Hematopoietic multipotent progenitor cell treated with erythropoietin and hydrocortisone succinate and interleukin-3 and kit ligand, for 8 days (in vitro differentiated cells): ENCODE results near the gene CD37.
"Not testable (repeated sequence)": the region's sequence is repeated elsewhere in the genome, so short reads cannot be mapped to it uniquely, and the experiment has no call there.

ENCODE experiments used
- DNase-seq: peaks from one replicate; pipeline ENCODE4 v3.0.0-alpha.2; 2015

The CD37 gene

GRCh38 chr19:49331616-49332055, 3.6 kb upstream of the CD37 start:
- peak; percentile 79 for DNase-seq

DNA sequence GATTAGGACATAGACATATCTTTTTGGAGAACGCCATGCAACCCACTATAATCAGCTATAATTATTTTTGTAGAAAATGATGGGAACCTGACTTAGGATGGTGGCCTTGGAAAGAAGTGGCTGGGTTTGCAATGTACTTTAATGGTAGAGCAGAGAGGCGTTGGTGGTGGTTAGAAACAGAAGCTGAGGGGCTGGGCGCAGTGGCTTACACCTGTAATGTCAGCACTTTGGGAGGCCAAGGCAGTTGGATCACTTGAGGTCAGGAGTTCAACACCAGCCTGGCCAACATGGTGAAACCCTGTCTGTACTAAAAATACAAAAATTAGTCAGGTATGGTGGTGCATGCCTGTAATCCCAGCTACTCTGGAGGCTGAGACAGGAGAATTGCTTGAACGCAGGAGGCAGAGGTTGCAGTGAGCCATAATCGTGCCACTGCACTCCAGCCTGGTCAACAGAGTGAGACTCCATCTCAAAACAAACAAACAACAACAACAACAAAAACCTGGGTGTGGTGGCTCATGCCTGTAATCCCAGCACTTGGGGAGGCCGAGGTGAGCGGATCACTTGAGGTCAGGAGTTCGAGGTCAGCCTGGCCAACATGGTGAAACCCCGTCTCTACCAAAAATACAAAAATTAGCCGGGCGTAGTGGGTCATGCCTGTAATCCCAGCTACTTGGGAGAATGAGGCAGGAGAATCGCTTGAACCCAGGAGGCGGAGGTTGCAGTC, 2.4 kb upstream of the CD37 start:
- not testable (repeated sequence) for DNase-seq

DNA sequence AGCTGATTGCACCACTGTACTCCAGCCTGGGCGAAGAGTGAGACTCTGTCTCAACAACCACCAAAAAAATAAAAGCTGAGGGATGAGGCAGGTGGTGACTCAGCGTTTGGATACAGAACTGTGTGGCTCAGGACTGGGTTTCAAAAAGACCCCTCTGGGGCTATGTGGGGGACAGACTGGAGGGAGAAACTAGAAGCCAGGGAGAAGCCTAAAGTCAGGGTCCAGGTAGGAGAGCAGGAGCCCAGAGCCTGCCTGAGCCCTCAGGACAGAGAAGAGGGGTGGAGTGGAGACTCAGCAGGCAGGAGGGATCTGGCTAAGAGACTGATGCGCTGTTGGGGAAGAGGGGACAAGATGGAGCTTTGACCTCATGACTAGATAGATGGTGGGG, 1.8 kb upstream of the CD37 start:
- no peak for DNase-seq

DNA sequence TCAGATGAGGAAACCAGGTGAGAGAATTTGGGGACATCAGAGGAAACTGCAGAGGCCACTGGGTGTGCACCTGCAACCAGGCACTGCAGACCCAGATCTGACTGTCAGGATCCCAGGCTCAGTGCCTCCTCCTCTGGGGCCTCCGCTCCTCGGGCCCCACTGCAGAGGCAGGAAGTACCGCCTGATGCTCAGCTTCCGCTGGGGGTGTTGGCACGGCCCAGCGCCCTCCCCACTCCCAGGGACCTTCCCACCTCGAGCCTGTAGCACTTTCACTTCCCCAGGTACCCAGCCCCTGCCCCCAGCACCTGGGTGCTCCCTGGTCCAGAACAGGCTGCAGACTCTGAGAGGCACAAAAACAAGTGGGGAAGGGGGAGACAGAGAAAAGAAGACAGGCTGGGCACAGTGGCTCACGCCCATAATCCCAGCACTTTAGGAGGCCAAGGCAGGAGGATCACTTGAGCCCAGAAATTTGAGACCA, 1.4 kb upstream of the CD37 start:
- DNase-seq: no peak

DNA sequence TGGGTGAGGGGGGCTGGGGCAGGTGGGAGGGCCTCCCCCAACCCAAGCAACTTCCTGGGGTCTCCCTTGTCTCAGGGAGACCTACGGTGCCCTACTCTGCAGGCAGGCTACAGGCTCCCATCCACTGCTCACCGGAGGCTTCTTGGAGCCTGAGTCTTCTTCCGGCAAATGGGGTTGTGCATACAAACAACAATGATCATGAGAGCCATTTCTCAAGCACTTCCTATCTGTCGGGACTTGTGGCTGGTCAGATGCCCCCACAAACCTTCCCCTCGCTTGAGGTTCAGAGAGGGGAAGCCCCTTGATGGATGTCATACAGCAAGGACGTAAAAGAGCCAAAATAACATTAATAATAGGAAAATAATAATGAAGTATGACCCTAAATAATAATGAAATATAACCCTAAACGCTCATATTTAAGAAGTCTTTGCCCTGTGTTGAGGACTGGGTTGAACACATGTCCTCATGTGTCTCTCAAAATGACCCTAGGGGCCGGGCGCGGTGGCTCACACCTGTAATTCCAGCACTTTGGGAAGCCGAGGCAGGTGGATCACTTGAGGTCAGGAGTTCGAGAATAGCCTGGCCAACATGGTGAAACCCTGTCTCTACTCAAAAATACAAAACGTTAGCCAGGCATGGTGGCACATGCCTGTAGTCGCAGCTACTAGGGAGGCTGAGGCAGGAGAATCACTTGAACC, 727 bp downstream of the CD37 start:
- DNase-seq: peak; percentile 41

DNA sequence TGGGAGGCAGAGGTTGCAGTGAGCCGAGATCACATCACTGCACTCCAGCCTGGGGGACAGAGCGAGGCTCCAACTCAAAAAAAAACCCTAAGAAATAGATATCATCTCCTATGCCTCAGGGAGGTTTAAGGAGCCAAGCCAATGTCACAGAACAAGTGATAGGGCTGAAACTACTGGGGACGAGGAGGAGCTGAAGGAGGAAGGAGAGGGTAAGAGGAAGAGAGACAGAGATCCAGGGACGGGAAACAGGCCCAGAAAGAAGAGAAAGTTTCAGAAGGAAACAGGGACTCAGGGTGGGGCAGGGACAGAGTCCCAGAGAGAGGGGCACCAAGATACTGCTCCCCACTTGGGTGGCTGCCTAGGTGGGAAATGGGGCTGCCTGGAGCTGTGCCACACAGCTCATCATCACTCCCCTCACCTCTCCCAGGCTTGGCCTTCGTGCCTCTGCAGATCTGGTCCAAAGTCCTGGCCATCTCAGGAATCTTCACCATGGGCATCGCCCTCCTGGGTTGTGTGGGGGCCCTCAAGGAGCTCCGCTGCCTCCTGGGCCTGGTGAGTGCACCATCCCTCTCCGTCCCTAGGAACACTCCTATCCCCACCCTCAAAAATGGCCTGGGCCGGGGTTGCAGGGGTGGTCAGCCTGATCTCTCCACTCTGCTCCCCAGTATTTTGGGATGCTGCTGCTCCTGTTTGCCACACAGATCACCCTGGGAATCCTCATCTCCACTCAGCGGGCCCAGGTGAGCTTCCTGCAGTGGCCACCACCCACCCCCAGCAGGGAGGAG, 1.5 kb downstream of the CD37 start:
- peak; percentile 16 for DNase-seq

GRCh38 chr19:49337267-49338022, 2.2 kb downstream of the CD37 start:
- no peak for DNase-seq

- DNase-seq: no peak
These were observed 2.9 kb downstream of the CD37 start for GRCh38 chr19:49338023-49338677.

DNA sequence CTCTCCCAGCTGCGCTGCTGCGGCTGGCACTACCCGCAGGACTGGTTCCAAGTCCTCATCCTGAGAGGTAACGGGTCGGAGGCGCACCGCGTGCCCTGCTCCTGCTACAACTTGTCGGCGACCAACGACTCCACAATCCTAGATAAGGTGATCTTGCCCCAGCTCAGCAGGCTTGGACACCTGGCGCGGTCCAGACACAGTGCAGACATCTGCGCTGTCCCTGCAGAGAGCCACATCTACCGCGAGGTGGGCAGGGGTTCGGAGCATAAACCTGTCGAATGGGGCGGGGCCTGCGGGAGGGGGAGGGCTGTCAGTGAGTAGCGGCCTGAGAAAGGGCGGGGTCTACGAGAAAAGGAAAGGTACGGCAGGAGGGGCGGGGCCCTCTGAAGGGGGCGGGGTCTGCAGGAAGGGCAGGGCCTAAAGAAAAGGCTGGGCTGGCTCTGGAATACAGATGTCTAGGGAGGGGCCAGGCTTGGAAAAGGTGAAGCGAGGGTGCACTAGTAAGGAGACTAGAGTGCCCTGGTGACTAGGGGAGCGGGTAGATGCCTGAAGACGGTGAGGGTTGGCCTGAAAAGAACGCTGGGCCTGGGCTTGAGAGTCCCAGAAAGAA, 3.6 kb downstream of the CD37 start:
- no peak for DNase-seq

GRCh38 chr19:49339301-49340068, 4.3 kb downstream of the CD37 start:
- DNase-seq: no peak

DNA sequence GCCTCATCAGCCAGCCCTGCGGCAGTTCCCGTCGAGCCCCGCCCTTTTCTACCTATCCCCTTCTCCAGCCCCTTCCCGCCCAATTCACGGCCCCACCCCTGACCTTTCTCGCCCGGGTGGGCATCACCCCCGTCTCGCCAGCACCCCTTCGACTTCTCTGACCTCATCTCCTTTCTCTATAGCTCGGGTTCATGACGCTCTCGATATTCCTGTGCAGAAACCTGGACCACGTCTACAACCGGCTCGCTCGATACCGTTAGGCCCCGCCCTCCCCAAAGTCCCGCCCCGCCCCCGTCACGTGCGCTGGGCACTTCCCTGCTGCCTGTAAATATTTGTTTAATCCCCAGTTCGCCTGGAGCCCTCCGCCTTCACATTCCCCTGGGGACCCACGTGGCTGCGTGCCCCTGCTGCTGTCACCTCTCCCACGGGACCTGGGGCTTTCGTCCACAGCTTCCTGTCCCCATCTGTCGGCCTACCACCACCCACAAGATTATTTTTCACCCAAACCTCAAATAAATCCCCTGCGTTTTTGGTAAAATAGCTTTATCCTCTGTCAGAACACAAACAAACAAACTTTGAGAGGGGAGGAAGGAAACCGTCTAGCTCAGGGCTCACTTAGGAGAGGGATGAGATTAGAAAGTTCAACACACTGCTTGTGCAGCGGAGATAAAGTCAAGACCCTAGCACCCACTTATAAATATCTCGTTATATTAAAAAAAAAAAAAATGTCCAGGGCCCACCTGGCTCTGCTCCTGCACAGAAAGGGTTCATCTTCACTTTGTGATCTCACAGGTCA, 5.1 kb downstream of the CD37 start:
- DNase-seq: no peak

DNA sequence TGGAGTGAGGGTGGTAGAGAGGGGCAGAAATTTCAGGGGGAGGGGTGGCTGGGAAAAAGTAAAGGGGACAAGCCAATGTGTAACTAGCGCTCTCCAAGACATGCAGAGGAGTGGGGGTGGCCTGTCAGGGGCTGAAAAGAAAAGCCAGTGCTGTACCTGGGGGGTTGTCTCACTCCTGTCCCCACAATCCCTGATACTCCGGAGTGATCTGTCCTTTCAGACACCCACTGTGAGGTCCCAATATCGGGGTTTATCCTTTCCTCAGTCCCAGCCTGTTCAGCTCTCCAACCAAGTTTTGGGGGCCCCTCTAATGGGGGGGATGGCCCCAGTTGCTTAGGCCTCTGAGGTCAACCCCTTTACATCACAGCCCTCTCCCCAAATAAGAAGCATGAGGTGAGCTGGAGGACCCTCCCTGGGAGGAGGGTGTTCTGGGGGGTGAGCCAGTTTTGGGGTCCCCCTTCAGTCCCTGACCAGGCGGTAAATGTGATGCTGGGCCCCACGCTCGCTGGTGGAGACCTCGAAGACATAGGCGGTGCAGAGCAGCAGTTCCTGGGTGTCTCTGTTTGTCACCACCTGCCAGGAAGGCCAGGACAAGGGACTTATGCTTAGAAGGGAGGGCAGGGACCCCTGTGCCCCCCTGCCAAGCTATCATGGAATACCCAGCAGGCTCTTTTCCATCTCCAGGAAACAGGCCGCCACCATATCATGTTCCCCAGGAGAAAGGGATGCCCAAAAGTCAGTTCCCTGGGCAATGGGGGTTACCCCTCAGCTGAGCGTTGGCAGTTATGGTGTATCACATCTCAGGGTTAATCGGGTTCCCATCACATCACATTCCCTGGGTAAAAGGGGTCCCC, 5.9 kb downstream of the CD37 start:
- no peak for DNase-seq

- no peak for DNase-seq
These were observed 7.1 kb downstream of the CD37 start for GRCh38 chr19:49342291-49342721.

DNA sequence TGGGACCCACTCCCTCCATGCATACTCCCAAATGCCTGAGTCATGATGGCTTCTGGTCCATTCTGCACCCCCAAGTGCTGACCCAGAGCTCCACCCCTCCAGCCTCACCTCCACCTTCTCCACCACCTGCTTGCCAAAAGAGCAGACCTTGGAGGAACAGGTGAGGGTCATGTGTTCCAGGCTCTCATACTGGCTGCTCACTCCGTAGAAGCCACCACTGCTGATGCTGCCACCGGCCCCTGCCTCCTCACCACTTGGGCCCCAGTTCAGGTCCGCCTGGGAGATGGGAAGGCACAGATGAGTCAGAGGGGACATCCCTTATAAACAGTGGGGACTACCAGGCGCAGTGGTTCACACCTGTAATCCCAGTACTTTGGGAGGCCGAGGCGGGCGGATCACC, 7.9 kb downstream of the CD37 start:
- DNase-seq: no peak

DNA sequence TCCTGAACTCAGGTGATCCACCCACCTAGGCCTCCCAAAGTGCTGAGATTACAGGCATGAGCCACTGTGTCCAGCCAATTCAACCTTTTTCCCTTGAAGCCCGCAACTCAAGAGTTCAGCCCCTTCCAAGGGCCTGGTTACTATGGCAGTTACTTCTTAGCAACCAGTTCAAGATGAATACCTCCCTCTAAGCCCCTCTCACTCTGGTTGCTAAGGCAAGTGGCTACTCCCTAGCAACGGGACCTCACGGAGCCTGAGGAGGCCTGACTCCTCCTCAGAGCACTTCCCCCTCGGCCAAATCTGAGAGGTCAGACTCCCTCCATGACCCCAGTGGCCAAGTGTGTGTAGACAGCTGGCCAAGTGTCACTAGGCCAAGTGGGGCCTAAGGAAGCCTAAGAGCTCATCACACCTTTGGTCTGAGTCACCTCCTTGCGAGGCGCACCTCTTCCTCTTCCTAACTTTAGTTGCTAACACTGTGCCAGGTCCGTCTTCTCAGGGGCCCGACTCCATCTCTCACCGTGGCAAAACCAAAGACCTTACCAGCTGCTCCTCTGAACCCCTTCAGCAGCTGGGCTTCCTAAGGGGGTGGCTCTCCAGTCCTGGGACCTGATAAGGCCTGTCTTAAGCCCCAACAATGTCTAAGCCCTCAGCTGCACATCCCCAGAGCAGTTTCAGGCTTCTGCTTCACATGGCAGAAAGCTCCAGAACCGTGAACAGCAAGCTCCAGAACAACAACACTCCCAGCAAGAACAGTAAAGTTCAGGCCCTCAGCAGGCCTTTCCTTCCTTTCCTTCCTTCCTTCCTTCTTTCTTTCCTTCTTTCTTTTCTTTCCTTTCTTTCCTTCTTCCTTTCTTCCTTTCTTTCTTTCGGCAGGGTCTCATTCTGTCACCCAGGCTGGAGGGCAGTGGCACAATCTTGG, 9.6 kb downstream of the CD37 start:
- no peak for DNase-seq

DNA sequence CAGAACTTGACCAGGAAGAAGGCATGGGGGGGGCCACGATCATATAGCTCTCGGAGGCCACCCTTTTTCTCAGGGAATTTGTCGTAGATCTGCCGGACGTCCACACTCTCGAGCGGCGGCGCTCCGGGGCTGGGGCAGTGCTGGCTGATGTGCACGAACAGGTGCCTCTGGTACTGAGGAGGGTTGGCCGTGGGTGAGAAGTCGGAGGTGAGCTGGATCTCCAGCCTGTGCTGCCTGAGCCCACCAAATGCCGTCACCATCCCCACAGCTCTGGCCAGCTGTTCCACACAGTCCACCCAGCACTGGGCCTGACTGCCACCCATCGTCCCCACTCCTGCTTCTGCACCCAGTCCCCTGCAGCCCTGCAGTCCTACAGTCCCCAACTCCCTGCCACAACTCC, 12.0 kb downstream of the CD37 start:
- DNase-seq: no peak

GRCh38 chr19:49347835-49348234, 12.6 kb downstream of the CD37 start:
- DNase-seq: peak; percentile 43
